ENCODE measurements around the gene FBRS.

FBRS gene

DNA sequence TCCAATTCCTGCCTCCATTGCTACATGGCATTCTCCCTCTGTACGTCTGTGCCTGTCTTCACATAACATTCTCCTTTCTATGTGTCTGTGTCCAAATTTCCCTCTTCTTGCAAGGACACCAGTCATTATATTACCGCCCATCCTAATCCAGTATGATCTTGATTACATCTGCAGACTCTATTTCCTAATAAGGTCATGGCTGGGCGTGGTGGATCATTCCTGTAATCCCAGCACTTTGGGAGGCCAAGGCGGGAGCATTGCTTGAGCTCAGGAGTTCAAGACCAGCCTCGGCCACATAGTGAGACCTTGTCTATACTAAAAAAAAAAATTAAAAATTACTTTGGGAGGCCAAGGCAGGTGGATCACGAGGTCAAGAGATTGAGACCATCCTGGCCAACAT is 12.5 kb upstream of the FBRS start:
- DNase-seq, result no peak

- no peak for DNase-seq
Observed at GRCh38 chr16:30647274-30647571, 11.0 kb upstream of the FBRS start.

GRCh38 chr16:30649725-30650368 is 8.4 kb upstream of the FBRS start:
- DNase-seq, result no peak

- DNase-seq, result peak; percentile 100
Observed at GRCh38 chr16:30650369-30651123, 7.7 kb upstream of the FBRS start, which contains the start of gene PRR14. TSS of gene PRR14 (plus strand) at chr16:30650960. CDS start at chr16:30651646, 686 bp downstream.

GRCh38 chr16:30651124-30652004 is 6.9 kb upstream of the FBRS start:
- peak; percentile 32 for DNase-seq

GRCh38 chr16:30652005-30652296 is 6.3 kb upstream of the FBRS start:
- DNase-seq, result no peak

GRCh38 chr16:30652718-30653117 is 5.5 kb upstream of the FBRS start:
- DNase-seq, result no peak

GRCh38 chr16:30654856-30655255 is 3.4 kb upstream of the FBRS start:
- no peak for DNase-seq

GRCh38 chr16:30655815-30656347 is 2.4 kb upstream of the FBRS start:
- DNase-seq, result no peak

- DNase-seq, result no peak
Observed at GRCh38 chr16:30656388-30656787, 1.8 kb upstream of the FBRS start.

GRCh38 chr16:30656974-30657865 is 1.0 kb upstream of the FBRS start:
- no peak for DNase-seq

- DNase-seq, result peak; percentile 99
Observed at GRCh38 chr16:30658731-30659506, 688 bp downstream of the FBRS start.

GRCh38 chr16:30659507-30660423 is 1.5 kb downstream of the FBRS start:
- peak; percentile 27 for DNase-seq

GRCh38 chr16:30660424-30661261 is 2.4 kb downstream of the FBRS start:
- no peak for DNase-seq

- DNase-seq, result no peak
Observed at GRCh38 chr16:30662449-30662848, 4.2 kb downstream of the FBRS start.

- DNase-seq, result no peak
Observed at GRCh38 chr16:30663038-30663437, 4.8 kb downstream of the FBRS start.

GRCh38 chr16:30663820-30664219 is 5.6 kb downstream of the FBRS start:
- DNase-seq, result no peak

GRCh38 chr16:30664616-30665109 is 6.4 kb downstream of the FBRS start:
- DNase-seq, result no peak

GRCh38 chr16:30665155-30665829 is 7.1 kb downstream of the FBRS start:
- no peak for DNase-seq
